Immature natural killer cell (primary cell): Measurements from ENCODE around the gene PABPC1L. TPM values are rescaled to one million over a fixed set of nuclear protein-coding genes. Genes with fewer than 3 reads are reported as not detected.

Experiments
- DNase-seq, 3 donors: peaks; one replicate each; pipeline ENCODE4 v3.0.0; 2022; ENCODE audit warnings: mixed read lengths in 1 of 3
- H3K27ac Mint-ChIP-seq, 6 donors: one replicate each; pipeline ENCODE4 v1.8.0; 2020; ENCODE audit warnings: mixed read lengths in 6 of 6, mild to moderate bottlenecking in 5 of 6, inconsistent platforms in 4 of 6, moderate library complexity in 3 of 6
- H3K27me3 Mint-ChIP-seq, 3 donors: one replicate each; pipeline ENCODE4 v1.8.0; 2020 to 2021; ENCODE audit warnings: low read depth in 3 of 3, mild to moderate bottlenecking in 3 of 3, mixed read lengths in 3 of 3, moderate library complexity in 3 of 3, inconsistent platforms in 1 of 3
- H3K36me3 Mint-ChIP-seq, 3 donors: one replicate each; pipeline ENCODE4 v1.8.0; 2020; ENCODE audit warnings: mixed read lengths in 3 of 3, inconsistent platforms in 2 of 3, mild to moderate bottlenecking in 2 of 3
- H3K4me1 Mint-ChIP-seq, 2 donors: one replicate each; pipeline ENCODE4 v1.8.0; 2020; ENCODE audit warnings: inconsistent platforms in 2 of 2, mild to moderate bottlenecking in 2 of 2, mixed read lengths in 2 of 2, moderate library complexity in 1 of 2
- H3K4me3 Mint-ChIP-seq, 5 donors: one replicate each; pipeline ENCODE4 v1.8.0; 2020; ENCODE audit warnings: mild to moderate bottlenecking in 5 of 5, mixed read lengths in 5 of 5, inconsistent platforms in 3 of 5, moderate library complexity in 3 of 5
- H3K9me3 Mint-ChIP-seq, 6 donors: one replicate each; pipeline ENCODE4 v1.8.0; 2020; ENCODE audit warnings: mild to moderate bottlenecking in 6 of 6, mixed read lengths in 6 of 6, inconsistent platforms in 4 of 6, moderate library complexity in 3 of 6
- polyA plus RNA-seq, 3 donors: library from polyadenylated mRNA; unstranded; fragments of 300-500 nt; fragmentation: Illumina TruSeq; gene quantifications; one replicate each; pipeline ENCODE4 v1.2.3, GENCODE V29; 2021

Gene PABPC1L
- polyA plus RNA-seq, 3 donors from 2014 or later: 0.99 TPM; not detected in 2

GRCh38 chr20:44938637-44939036, 28.8 kb downstream of the PABPC1L start:
- no peak for DNase-seq
- Mint-ChIP-seq H3K36me3 (peaks cover 15 to 48% (median 26%) of the 10 kb centered on the region in 3 donors), H3K9me3 (no peaks in the 10 kb centered on the region), H3K27me3 (peaks cover 0 to 2% (median 1%) of the 10 kb centered on the region in 3 donors), H3K4me3 (no peak overlapping the region), H3K4me1 (no peaks in the 10 kb centered on the region), H3K27ac (peak overlapping the region in 1 of 6 donors; percentile 29)

GRCh38 chr20:44941120-44941691, 31.3 kb downstream of the PABPC1L start:
- H3K27me3 Mint-ChIP-seq: peaks cover 0 to 2% (median 0%) of the 10 kb centered on the region in 3 donors

GRCh38 chr20:44942264-44942973, 32.6 kb downstream of the PABPC1L start:
- no peak for DNase-seq
- H3K27me3 Mint-ChIP-seq: no peaks in the 10 kb centered on the region
- no peaks in the 10 kb centered on the region for H3K4me1 Mint-ChIP-seq
- H3K4me3 Mint-ChIP-seq: no peak overlapping the region
- H3K36me3 Mint-ChIP-seq: peaks cover 26 to 56% (median 39%) of the 10 kb centered on the region in 3 donors
- H3K9me3 Mint-ChIP-seq: no peaks in the 10 kb centered on the region
- peak overlapping the region in 1 of 6 donors; percentile 36 for H3K27ac Mint-ChIP-seq

More at GRCh38 chr20:44941120-44941691, 31.3 kb downstream of the PABPC1L start:
- DNase-seq: no peak
- no peak overlapping the region for H3K27ac Mint-ChIP-seq
- peaks cover 18 to 51% (median 30%) of the 10 kb centered on the region in 3 donors for H3K36me3 Mint-ChIP-seq
- H3K4me3 Mint-ChIP-seq: no peak overlapping the region
- H3K9me3 Mint-ChIP-seq: no peaks in the 10 kb centered on the region
- H3K4me1 Mint-ChIP-seq: no peaks in the 10 kb centered on the region

GRCh38 chr20:44943828-44944227, 34.0 kb downstream of the PABPC1L start:
- H3K9me3 Mint-ChIP-seq: no peaks in the 10 kb centered on the region
- no peaks in the 10 kb centered on the region for H3K27me3 Mint-ChIP-seq
- no peak overlapping the region for H3K27ac Mint-ChIP-seq
- peaks cover 26 to 56% (median 36%) of the 10 kb centered on the region in 3 donors for H3K36me3 Mint-ChIP-seq
- H3K4me1 Mint-ChIP-seq: no peaks in the 10 kb centered on the region
- DNase-seq: no peak
- H3K4me3 Mint-ChIP-seq: no peak overlapping the region

GRCh38 chr20:44945261-44945660, 35.4 kb downstream of the PABPC1L start:
- DNase-seq: no peak
- no peak overlapping the region for H3K27ac Mint-ChIP-seq
- H3K4me1 Mint-ChIP-seq: no peaks in the 10 kb centered on the region
- H3K27me3 Mint-ChIP-seq: no peaks in the 10 kb centered on the region
- H3K36me3 Mint-ChIP-seq: peaks cover 30 to 66% (median 41%) of the 10 kb centered on the region in 3 donors
- H3K4me3 Mint-ChIP-seq: no peak overlapping the region
- no peaks in the 10 kb centered on the region for H3K9me3 Mint-ChIP-seq

- no peak for DNase-seq
- Mint-ChIP-seq H3K36me3 (peaks cover 26 to 68% (median 41%) of the 10 kb centered on the region in 3 donors), H3K27ac (peak overlapping the region in 2 of 6 donors; percentile 25 to 65), H3K9me3 (no peaks in the 10 kb centered on the region), H3K27me3 (no peaks in the 10 kb centered on the region), H3K4me3 (no peak overlapping the region), H3K4me1 (no peaks in the 10 kb centered on the region)
Observed at GRCh38 chr20:44946271-44946852, 36.5 kb downstream of the PABPC1L start.

GRCh38 chr20:44948107-44948506, 38.2 kb downstream of the PABPC1L start:
- H3K27me3 Mint-ChIP-seq: peaks cover 0 to 2% (median 0%) of the 10 kb centered on the region in 3 donors
- peak overlapping the region in 1 of 6 donors; percentile 19 for H3K27ac Mint-ChIP-seq
- H3K36me3 Mint-ChIP-seq: peaks cover 32 to 73% (median 43%) of the 10 kb centered on the region in 3 donors

GRCh38 chr20:44948513-44948912, 38.7 kb downstream of the PABPC1L start:
- peaks cover 0 to 11% of the 10 kb centered on the region in 2 donors for H3K4me1 Mint-ChIP-seq
- no peak overlapping the region for H3K27ac Mint-ChIP-seq
- peaks cover 35 to 75% (median 47%) of the 10 kb centered on the region in 3 donors for H3K36me3 Mint-ChIP-seq
- peaks cover 0 to 2% (median 0%) of the 10 kb centered on the region in 3 donors for H3K27me3 Mint-ChIP-seq
- H3K4me3 Mint-ChIP-seq: no peak overlapping the region
- H3K9me3 Mint-ChIP-seq: no peaks in the 10 kb centered on the region
- DNase-seq: no peak

More at GRCh38 chr20:44948107-44948506, 38.2 kb downstream of the PABPC1L start:
- H3K4me3 Mint-ChIP-seq: no peak overlapping the region
- no peaks in the 10 kb centered on the region for H3K9me3 Mint-ChIP-seq
- peaks cover 0 to 7% of the 10 kb centered on the region in 2 donors for H3K4me1 Mint-ChIP-seq
- DNase-seq: no peak

- Mint-ChIP-seq H3K27me3 (peaks cover 0 to 2% (median 0%) of the 10 kb centered on the region in 3 donors), H3K9me3 (no peaks in the 10 kb centered on the region), H3K4me3 (no peak overlapping the region), H3K27ac (peak overlapping the region in 1 of 6 donors; percentile 41), H3K36me3 (peaks cover 34 to 74% (median 59%) of the 10 kb centered on the region in 3 donors), H3K4me1 (peaks cover 0 to 14% of the 10 kb centered on the region in 2 donors)
- no peak for DNase-seq
Observed at GRCh38 chr20:44950368-44950767, 40.5 kb downstream of the PABPC1L start.

GRCh38 chr20:44952731-44953130, 42.9 kb downstream of the PABPC1L start:
- Mint-ChIP-seq H3K27ac (peak overlapping the region in 4 of 6 donors; percentile 29 to 55 (median 42)), H3K27me3 (peaks cover 0 to 2% (median 0%) of the 10 kb centered on the region in 3 donors), H3K4me3 (no peak overlapping the region), H3K36me3 (peaks cover 29 to 65% (median 55%) of the 10 kb centered on the region in 3 donors), H3K9me3 (no peaks in the 10 kb centered on the region), H3K4me1 (peaks cover 0 to 16% of the 10 kb centered on the region in 2 donors)
- DNase-seq: no peak

- Mint-ChIP-seq H3K4me3 (no peak overlapping the region), H3K27ac (no peak overlapping the region), H3K9me3 (no peaks in the 10 kb centered on the region), H3K4me1 (peaks cover 10 to 31% of the 10 kb centered on the region in 2 donors), H3K36me3 (peaks cover 29 to 57% (median 50%) of the 10 kb centered on the region in 3 donors), H3K27me3 (peaks cover 0 to 2% (median 0%) of the 10 kb centered on the region in 3 donors)
- DNase-seq: no peak
Observed at GRCh38 chr20:44954211-44954610, 44.4 kb downstream of the PABPC1L start.

- H3K36me3 Mint-ChIP-seq: peaks cover 25 to 49% (median 43%) of the 10 kb centered on the region in 3 donors
Observed at GRCh38 chr20:44955270-44955669, 45.4 kb downstream of the PABPC1L start.

GRCh38 chr20:44956410-44956809, 46.5 kb downstream of the PABPC1L start:
- H3K27me3 Mint-ChIP-seq: peaks cover 0 to 5% (median 2%) of the 10 kb centered on the region in 3 donors
- no peak overlapping the region for H3K4me3 Mint-ChIP-seq
- H3K4me1 Mint-ChIP-seq: peaks cover 22 to 47% of the 10 kb centered on the region in 2 donors
- no peak for DNase-seq
- no peaks in the 10 kb centered on the region for H3K9me3 Mint-ChIP-seq
- H3K36me3 Mint-ChIP-seq: peaks cover 25 to 40% (median 37%) of the 10 kb centered on the region in 3 donors
- H3K27ac Mint-ChIP-seq: no peak overlapping the region

More at GRCh38 chr20:44955270-44955669, 45.4 kb downstream of the PABPC1L start:
- DNase-seq: no peak
- H3K4me1 Mint-ChIP-seq: peaks cover 15 to 39% of the 10 kb centered on the region in 2 donors
- H3K27ac Mint-ChIP-seq: no peak overlapping the region
- no peak overlapping the region for H3K4me3 Mint-ChIP-seq
- peaks cover 0 to 5% (median 2%) of the 10 kb centered on the region in 3 donors for H3K27me3 Mint-ChIP-seq
- no peaks in the 10 kb centered on the region for H3K9me3 Mint-ChIP-seq
